B cell (primary cell): ENCODE measurements around the gene SH3GL1. TPM values are rescaled to one million over a fixed set of nuclear protein-coding genes. Genes with fewer than 3 reads are reported as not detected.
"Not testable (repeated sequence)": the region's sequence is repeated elsewhere in the genome, so short reads cannot be mapped to it uniquely, and the experiment has no call there.

Source experiments
- ATAC-seq: fragments of 200-7000 bp; cut with Tn5 transposase; one replicate; pipeline ENCODE4 v1.10.0; 2021; ENCODE audit warnings: low read depth, mild to moderate bottlenecking, moderate number of reproducible peaks, moderate library complexity
- CTCF ChIA-PET: fragments of 350-600 bp; sonication (Branson Sonifier 250); formaldehyde crosslinking; loops from one replicate; lab custom pipeline; 2021; ENCODE audit warnings: antibody characterized with exemption, inconsistent platforms; lab: Charles Lee
- POLR2A ChIA-PET: fragments of 350-600 bp; sonication (Branson Sonifier 250); formaldehyde crosslinking; loops from one replicate; lab custom pipeline; 2021; ENCODE audit warnings: antibody characterized with exemption; lab: Charles Lee
- DNase-seq: peaks from one replicate; pipeline ENCODE4 v3.0.0; 2013
- H2AFZ ChIP-seq: 2 replicates; pipeline ENCODE4 v1.6.1; 2012; ENCODE audit warnings: mild to moderate bottlenecking, low read depth, low read length; ENCODE audit not compliant: insufficient read depth, poor library complexity, severe bottlenecking
- H3K27ac ChIP-seq, 2 donors: 1 replicate in 1 of 2; 2 replicates in 1 of 2; pipeline ENCODE4 v1.5.1; 2012 to 2013; ENCODE audit warnings: low read length in 2 of 2, mild to moderate bottlenecking in 2 of 2, moderate library complexity in 1 of 2
- H3K27me3 ChIP-seq, 4 experiments: fragments of 200-600 bp in 1 of 4; sonication (generic) in 1 of 4; replicated peaks in 1 of 4; 1 replicate in 2 of 4; 2 replicates in 2 of 4; pipeline versions ENCODE4 v1.6.1 to v1.7.0; 2013 to 2016; ENCODE audit warnings: low read length in 3 of 4, mild to moderate bottlenecking in 2 of 4, mixed read lengths in 1 of 4, moderate library complexity in 1 of 4; ENCODE audit not compliant: insufficient read depth in 4 of 4, control insufficient read depth in 3 of 4; ENCODE audit errors: control extremely low read depth in 1 of 4
- H3K36me3 ChIP-seq, 2 experiments: replicated peaks in 1 of 2; 1 replicate in 1 of 2; 2 replicates in 1 of 2; pipeline versions ENCODE4 v1.6.1 to v1.7.1; 2013; ENCODE audit warnings: low read length in 1 of 2; ENCODE audit not compliant: insufficient read depth in 2 of 2, control insufficient read depth in 1 of 2; ENCODE audit errors: control extremely low read depth in 1 of 2, extremely low read depth in 1 of 2
- H3K4me1 ChIP-seq, 2 donors: fragments of 200-600 bp in 1 of 2; sonication (generic) in 1 of 2; 1 replicate in 1 of 2; 2 replicates in 1 of 2; pipeline versions ENCODE4 v1.5.1 to v1.6.1; 2013 to 2017; ENCODE audit warnings: low read length in 2 of 2; ENCODE audit not compliant: control insufficient read depth in 2 of 2, insufficient read depth in 2 of 2
- H3K4me2 ChIP-seq: replicated peaks from 2 replicates; pipeline ENCODE3; 2012; ENCODE audit warnings: mild to moderate bottlenecking, low read depth, low read length; ENCODE audit not compliant: poor library complexity, severe bottlenecking
- H3K4me3 ChIP-seq, 5 experiments: fragments of 200-600 bp in 1 of 5; sonication (generic) in 1 of 5; 1 replicate in 3 of 5; 2 replicates in 2 of 5; pipeline versions ENCODE4 v1.5.1 to v1.7.0; 2011 to 2016; ENCODE audit warnings: low read length in 4 of 5, mild to moderate bottlenecking in 4 of 5, low read depth in 2 of 5, control low read depth in 1 of 5, moderate library complexity in 1 of 5; ENCODE audit not compliant: insufficient read depth in 1 of 5; ENCODE audit errors: control extremely low read depth in 1 of 5, extremely low read depth in 1 of 5
- H3K79me2 ChIP-seq: fragments of 200-600 bp; sonication (generic); one replicate; pipeline ENCODE4 v1.6.0; 2016; ENCODE audit warnings: low read length; ENCODE audit not compliant: control insufficient read depth, insufficient read depth
- H3K9ac ChIP-seq: fragments of 200-600 bp; sonication (generic); 2 replicates; pipeline ENCODE4 v1.6.1; 2017; ENCODE audit warnings: mild to moderate bottlenecking, low read length, moderate library complexity
- H3K9me3 ChIP-seq, 3 donors: one replicate each; pipeline versions ENCODE4 v1.6.1 to v1.7.1; 2013; ENCODE audit warnings: low read length in 2 of 3; ENCODE audit not compliant: control insufficient read depth in 2 of 3, insufficient read depth in 1 of 3; ENCODE audit errors: control extremely low read depth in 1 of 3
- H4K20me1 ChIP-seq: 2 replicates; pipeline ENCODE4 v1.6.0; 2012; ENCODE audit warnings: mild to moderate bottlenecking, low read length; ENCODE audit not compliant: insufficient read depth, control insufficient read depth, poor library complexity, severe bottlenecking
- H3K27ac Mint-ChIP-seq: one replicate; pipeline ENCODE4 v1.8.0; 2021; ENCODE audit warnings: mixed read lengths
- H3K27me3 Mint-ChIP-seq: one replicate; pipeline ENCODE4 v1.8.0; 2021; ENCODE audit warnings: mixed read lengths
- H3K4me1 Mint-ChIP-seq: one replicate; pipeline ENCODE4 v1.8.0; 2021; ENCODE audit warnings: mixed read lengths
- H3K4me3 Mint-ChIP-seq: one replicate; pipeline ENCODE4 v1.8.0; 2021; ENCODE audit warnings: mixed read lengths
- H3K9me3 Mint-ChIP-seq: one replicate; pipeline ENCODE4 v1.8.0; 2022; ENCODE audit warnings: mixed read lengths; ENCODE audit not compliant: insufficient read depth
- CTCF ChIP-seq: fragments of 200-600 bp; IDR thresholded peaks from one replicate; pipeline ENCODE4 v1.8.0; 2022; ENCODE audit warnings: antibody characterized with exemption, mild to moderate bottlenecking
- WGBS: methylation state at CpG from one replicate; pipeline ENCODE4 v1.1.5; 2013; ENCODE audit warnings: missing lambda C conversion rate; ENCODE audit not compliant: insufficient coverage; 5-methylcytosine and 5-hydroxymethylcytosine counted together
- intact Hi-C: fragments of 100-400 bp; cut with micrococcal nuclease; formaldehyde crosslinking; loops from one replicate; pipeline ENCODE4 v1.10.0; 2022
- polyA plus RNA-seq: library from polyadenylated mRNA; depleted of rRNA; stranded (reverse); fragments of >200 nt; gene quantifications from 2 replicates; pipeline ENCODE4 v1.2.3, GENCODE V29; 2012
- total RNA-seq, 2 donors: library from RNA; stranded (reverse); fragments of 120-200 nt in 1 of 2; gene quantifications; 1 replicate in 1 of 2; 2 replicates in 1 of 2; pipeline versions ENCODE4 v1.2.3 to v1.2.4, GENCODE V29; 2013 to 2022

The SH3GL1 gene
- total and polyA plus RNA-seq, 2 donors (not counting 1 experiment from before 2014, with no cell fraction given), result 37.2 to 42.4 TPM

GRCh38 chr19:4329858-4330257, 70.5 kb downstream of the SH3GL1 start:
- ChIA-PET CTCF (no interaction called here), POLR2A (interaction anchor here (0.6 kb wide), 1 partner anchor 38 kb away, joined by 4 read pairs; no protein-coding TSS in a partner anchor)
- Histone ChIP-seq H3K79me2 (no peaks in the 10 kb centered on the region), H3K36me3 (no peaks in the 10 kb centered on the region), H3K4me3 (no peak overlapping the region), H3K27ac (no peak overlapping the region), H4K20me1 (no peaks in the 10 kb centered on the region), H3K4me2 (no peak overlapping the region), H2AFZ (no peak overlapping the region), H3K4me1 (peaks cover 18 to 31% of the 10 kb centered on the region in 2 donors), H3K27me3 (peaks cover 0 to 11% (median 0%) of the 10 kb centered on the region in 4 experiments), H3K9ac (no peak overlapping the region), H3K9me3 (peaks cover 0 to 27% (median 0%) of the 10 kb centered on the region in 3 donors)
- Mint-ChIP-seq H3K9me3 (no peaks in the 10 kb centered on the region), H3K4me1 (peaks cover 28% of the 10 kb centered on the region), H3K4me3 (peak overlapping the region; percentile 44), H3K27ac (peak overlapping the region; percentile 72), H3K27me3 (no peaks in the 10 kb centered on the region)
- ATAC-seq (no peak), DNase-seq (peak; percentile 22)
- no peak for TF ChIP-seq CTCF
- intact Hi-C loops, result loop anchor here (5.0 kb wide), 1 partner anchor 142 kb away; the partner anchor contains the start of gene HDGFL2
- WGBS, result 96% methylated on average over 18 of the region's 19 CpGs

GRCh38 chr19:4328991-4329681, 71.2 kb downstream of the SH3GL1 start:
- 40% methylated on average over 27 of the region's 35 CpGs for WGBS
- Mint-ChIP-seq H3K4me1 (peaks cover 28% of the 10 kb centered on the region), H3K4me3 (peak overlapping the region; percentile 79), H3K27ac (peak overlapping the region; percentile 85)
- Histone ChIP-seq H3K27ac (peak overlapping the region in 1 of 2 donors; percentile 36), H3K4me1 (peaks cover 18 to 31% of the 10 kb centered on the region in 2 donors), H2AFZ (peak overlapping the region; percentile 66), H3K9ac (peak overlapping the region; percentile 44), H3K9me3 (peaks cover 0 to 27% (median 0%) of the 10 kb centered on the region in 3 donors), H3K4me3 (peak overlapping the region in 4 of 5 experiments; percentile 27 to 54 (median 46)), H3K4me2 (peak overlapping the region; percentile 74), H3K27me3 (peaks cover 0 to 11% (median 0%) of the 10 kb centered on the region in 4 experiments)
- ATAC-seq, H3K79me2 ChIP-seq, POLR2A ChIA-PET, H3K9me3 Mint-ChIP-seq, H4K20me1 ChIP-seq, H3K36me3 ChIP-seq, H3K27me3 Mint-ChIP-seq, CTCF ChIA-PET: not testable (repeated sequence)
- intact Hi-C loops, result loop anchor here (1.0 to 5.0 kb wide), 3 partner anchors 13 to 143 kb away; partner anchors contain the start of genes HDGFL2 and SH3GL1
- peak; percentile 31 for DNase-seq
